Large intestine (tissue), 3 donors: ENCODE measurements around the gene DNAH8. TPM values are rescaled to one million over a fixed set of nuclear protein-coding genes. Genes with fewer than 3 reads are reported as not detected.

Experiments
- DNase-seq, 2 donors: peaks; one replicate each; pipeline versions ENCODE4 v3.0.0 to v3.0.0-alpha.2; 2013
- H3K27ac ChIP-seq: one replicate; pipeline ENCODE4 v1.5.1; 2013; ENCODE audit warnings: low read length
- H3K27me3 ChIP-seq: 2 replicates; pipeline ENCODE4 v1.6.1; 2013; ENCODE audit warnings: low read length; ENCODE audit not compliant: control insufficient read depth, insufficient read depth
- H3K36me3 ChIP-seq: 2 replicates; pipeline ENCODE4 v1.6.1; 2013; ENCODE audit warnings: low read length; ENCODE audit not compliant: control insufficient read depth, insufficient read depth
- H3K4me1 ChIP-seq: one replicate; pipeline ENCODE4 v1.6.1; 2013; ENCODE audit warnings: low read length; ENCODE audit not compliant: control insufficient read depth, insufficient read depth
- H3K4me3 ChIP-seq: one replicate; pipeline ENCODE4 v1.5.1; 2013; ENCODE audit warnings: low read length
- H3K9me3 ChIP-seq: one replicate; pipeline ENCODE4 v1.6.1; 2013; ENCODE audit warnings: mild to moderate bottlenecking, low read depth, low read length, moderate library complexity; ENCODE audit not compliant: control insufficient read depth
- WGBS: methylation state at CpG from one replicate; pipeline ENCODE4 v1.1.5; 2013; ENCODE audit warnings: low lambda C conversion rate; ENCODE audit not compliant: insufficient coverage; 5-methylcytosine and 5-hydroxymethylcytosine counted together
- polyA plus RNA-seq: library from polyadenylated mRNA; unstranded; fragments of 120-200 nt; gene quantifications from one replicate; pipeline ENCODE4 v1.2.1, GENCODE V29; 2013

The DNAH8 gene
- polyA plus RNA-seq, 1 donor: 0.01 TPM

DNA sequence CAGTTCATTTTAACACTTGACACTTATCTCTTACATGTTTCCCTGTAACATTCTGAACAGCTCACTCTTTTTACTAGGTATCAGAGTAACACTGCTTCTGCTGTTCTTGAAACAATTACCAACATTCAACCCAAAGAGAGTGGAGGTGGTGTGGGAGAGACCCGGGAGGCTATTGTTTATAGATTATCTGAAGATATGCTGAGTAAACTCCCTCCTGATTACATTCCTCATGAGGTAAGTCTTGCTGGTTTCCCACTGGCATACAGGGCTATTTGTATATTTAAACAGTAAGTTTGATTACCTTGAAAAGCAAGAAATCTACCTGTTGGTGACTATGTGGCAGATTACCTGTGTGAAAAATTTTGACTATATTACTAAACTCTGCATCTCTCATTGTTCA is 293.6 kb downstream of the DNAH8 start:
- Histone ChIP-seq H3K4me3 (no peak overlapping the region), H3K9me3 (no peaks in the 10 kb centered on the region), H3K36me3 (no peaks in the 10 kb centered on the region), H3K27me3 (peaks cover 5% of the 10 kb centered on the region), H3K4me1 (peaks cover 2% of the 10 kb centered on the region), H3K27ac (no peak overlapping the region)
- DNase-seq: no peak
- no CpG with 5 or more reads among the region's 1 CpG for WGBS

DNA sequence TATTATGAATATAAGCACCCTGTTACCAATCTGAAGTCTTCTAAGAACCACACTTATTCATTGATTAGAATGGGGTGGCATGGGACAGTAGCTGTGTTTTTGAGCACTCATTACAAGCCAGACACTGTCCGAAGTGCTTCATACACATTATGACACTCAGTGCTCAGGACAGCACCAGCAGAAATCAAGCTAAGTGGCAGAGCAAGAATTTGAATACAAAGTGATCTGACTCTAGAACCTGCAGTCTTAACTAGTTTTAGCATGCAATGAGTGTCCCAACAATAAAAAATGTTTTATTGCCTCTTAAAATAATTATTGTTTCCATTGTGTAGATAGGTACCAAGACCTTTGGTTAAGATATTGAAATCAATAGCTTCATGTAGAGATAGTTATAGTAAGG is 294.4 kb downstream of the DNAH8 start:
- DNase-seq: no peak
- no CpG with 5 or more reads among the region's 1 CpG for WGBS
- H3K4me1 ChIP-seq: peaks cover 2% of the 10 kb centered on the region
- no peaks in the 10 kb centered on the region for H3K36me3 ChIP-seq
- no peak overlapping the region for H3K27ac ChIP-seq
- H3K9me3 ChIP-seq: no peaks in the 10 kb centered on the region
- peaks cover 5% of the 10 kb centered on the region for H3K27me3 ChIP-seq
- no peak overlapping the region for H3K4me3 ChIP-seq

DNA sequence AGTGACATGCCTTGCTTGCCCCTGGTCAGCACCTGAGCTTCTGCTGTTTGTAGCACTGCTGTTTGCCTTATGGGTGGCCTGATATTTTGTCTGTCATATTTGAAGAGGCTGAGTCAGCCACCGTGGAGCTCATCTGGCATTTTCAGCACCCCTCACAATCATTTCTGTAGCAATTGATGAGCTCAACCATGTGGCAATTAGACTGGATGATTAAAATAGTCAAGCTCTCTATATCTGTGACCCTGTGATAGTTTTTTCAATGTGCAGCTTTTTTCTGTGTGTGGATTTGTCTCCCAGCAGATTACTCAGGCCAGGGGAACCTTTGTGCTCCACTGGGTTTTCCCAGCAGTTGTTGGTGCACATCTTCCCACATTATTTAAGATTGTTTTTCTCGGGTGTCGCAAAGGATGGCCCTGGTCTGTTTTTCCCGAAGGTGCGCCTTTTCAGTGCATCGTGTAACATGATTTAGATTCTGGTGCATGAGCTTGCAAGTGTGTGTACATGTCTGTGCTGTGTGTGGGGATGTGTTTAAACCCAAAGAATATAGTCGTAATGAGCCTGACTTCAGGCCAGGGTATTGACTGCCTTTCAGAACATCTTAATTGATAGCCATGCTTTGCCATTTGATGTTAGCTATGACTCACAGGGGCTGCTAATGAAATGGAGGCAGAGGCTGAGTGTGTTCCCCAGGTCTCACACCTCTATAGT is 301.9 kb downstream of the DNAH8 start:
- Histone ChIP-seq H3K27me3 (no peaks in the 10 kb centered on the region), H3K27ac (no peak overlapping the region), H3K9me3 (no peaks in the 10 kb centered on the region), H3K4me3 (no peak overlapping the region), H3K4me1 (no peaks in the 10 kb centered on the region), H3K36me3 (no peaks in the 10 kb centered on the region)
- DNase-seq: no peak
- no CpG with 5 or more reads among the region's 7 CpGs for WGBS

DNA sequence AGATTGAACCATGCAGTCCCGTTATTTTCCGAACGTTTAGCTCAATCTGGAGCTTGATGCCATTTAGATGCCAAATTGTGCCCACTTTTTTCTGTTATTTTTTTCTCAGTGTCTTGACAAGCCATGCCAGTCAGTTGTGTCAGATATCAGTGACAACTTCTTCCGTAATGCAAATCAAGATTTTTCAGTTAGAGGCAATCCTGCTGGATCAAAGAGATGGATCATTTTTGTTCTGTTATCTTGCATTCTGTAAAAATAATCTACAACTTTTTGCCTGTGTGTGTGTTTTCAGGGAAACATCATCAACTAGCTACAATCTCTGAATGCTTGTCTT is 302.4 kb downstream of the DNAH8 start:
- Histone ChIP-seq H3K9me3 (no peaks in the 10 kb centered on the region), H3K27me3 (no peaks in the 10 kb centered on the region), H3K36me3 (no peaks in the 10 kb centered on the region), H3K4me1 (no peaks in the 10 kb centered on the region), H3K27ac (no peak overlapping the region), H3K4me3 (no peak overlapping the region)
- DNase-seq: no peak
- WGBS: 100% methylated on average over 1 of the region's 4 CpGs

DNA sequence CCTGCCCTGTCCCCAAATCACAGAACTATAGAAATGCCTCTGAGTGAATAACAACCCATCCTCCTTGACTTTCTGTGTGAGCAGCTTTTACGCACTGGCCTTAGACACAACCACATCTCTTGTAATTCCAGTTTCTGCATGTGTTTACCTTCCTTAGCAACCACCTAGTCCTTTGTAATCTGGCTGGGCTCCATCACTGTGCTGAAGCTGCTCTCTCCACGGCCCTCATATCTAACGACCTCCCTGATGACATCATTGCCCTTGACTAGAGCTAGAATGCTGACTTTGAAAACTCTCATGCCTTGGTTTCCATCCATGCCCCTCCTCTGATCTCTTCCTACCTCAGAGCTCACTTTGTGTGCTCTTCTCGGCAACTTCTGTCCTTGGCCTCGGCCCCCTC is 303.0 kb downstream of the DNAH8 start:
- H3K9me3 ChIP-seq: no peaks in the 10 kb centered on the region
- H3K4me3 ChIP-seq: no peak overlapping the region
- no peaks in the 10 kb centered on the region for H3K27me3 ChIP-seq
- DNase-seq: peak in 1 of 2 donors; percentile 26
- no CpG with 5 or more reads among the region's 5 CpGs for WGBS
- no peak overlapping the region for H3K27ac ChIP-seq
- no peaks in the 10 kb centered on the region for H3K4me1 ChIP-seq
- H3K36me3 ChIP-seq: no peaks in the 10 kb centered on the region

DNA sequence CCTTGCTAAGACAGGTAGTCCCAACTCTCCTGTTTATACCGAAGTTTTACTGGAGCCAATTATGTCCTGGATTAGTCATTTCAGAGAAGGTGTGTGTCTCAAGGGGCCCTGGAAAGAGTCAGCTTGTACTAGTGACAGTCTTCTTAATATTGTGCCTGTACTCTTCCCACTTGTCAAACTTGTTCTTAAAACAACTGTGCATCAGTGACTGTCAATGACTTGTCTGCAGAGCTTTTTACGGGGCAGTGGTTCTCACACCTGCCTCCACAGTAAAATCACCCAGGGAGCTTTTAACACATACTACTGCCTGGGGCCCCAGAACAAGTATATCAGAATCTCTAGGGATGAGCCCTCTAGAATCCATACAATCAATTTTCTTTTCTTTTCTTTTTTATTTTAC is 305.0 kb downstream of the DNAH8 start:
- 80% methylated on average over 1 of the region's 2 CpGs for WGBS
- no peak for DNase-seq

DNA sequence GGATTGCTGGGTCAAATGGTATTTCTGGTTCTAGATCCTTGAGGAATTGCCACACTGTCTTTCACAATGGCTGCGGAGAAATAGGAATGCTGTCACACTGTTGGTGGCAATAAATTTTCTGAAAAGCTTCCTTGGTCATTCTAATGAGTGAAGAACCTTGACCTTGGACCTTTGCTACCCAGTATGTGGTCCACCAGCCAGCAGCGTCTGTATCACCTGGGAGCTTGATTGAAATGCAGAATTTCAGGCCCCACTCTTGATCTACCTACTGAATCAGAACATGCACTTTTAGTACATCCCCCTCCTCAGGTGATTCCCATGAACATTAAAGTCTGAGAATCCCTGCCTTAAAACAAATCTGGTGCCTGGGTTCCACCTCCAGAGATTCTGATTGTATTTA is 305.9 kb downstream of the DNAH8 start:
- no peak overlapping the region for H3K4me3 ChIP-seq
- H3K27ac ChIP-seq: no peak overlapping the region
- WGBS: no CpG with 5 or more reads among the region's 2 CpGs
- no peak for DNase-seq
- H3K27me3 ChIP-seq: peaks cover 2% of the 10 kb centered on the region
- no peaks in the 10 kb centered on the region for H3K9me3 ChIP-seq
- no peaks in the 10 kb centered on the region for H3K36me3 ChIP-seq
- H3K4me1 ChIP-seq: no peaks in the 10 kb centered on the region

More for the DNA sequence above, 305.0 kb downstream of the DNAH8 start:
- Histone ChIP-seq H3K27ac (no peak overlapping the region), H3K9me3 (no peaks in the 10 kb centered on the region), H3K27me3 (peaks cover 2% of the 10 kb centered on the region), H3K36me3 (no peaks in the 10 kb centered on the region), H3K4me1 (no peaks in the 10 kb centered on the region), H3K4me3 (no peak overlapping the region)

DNA sequence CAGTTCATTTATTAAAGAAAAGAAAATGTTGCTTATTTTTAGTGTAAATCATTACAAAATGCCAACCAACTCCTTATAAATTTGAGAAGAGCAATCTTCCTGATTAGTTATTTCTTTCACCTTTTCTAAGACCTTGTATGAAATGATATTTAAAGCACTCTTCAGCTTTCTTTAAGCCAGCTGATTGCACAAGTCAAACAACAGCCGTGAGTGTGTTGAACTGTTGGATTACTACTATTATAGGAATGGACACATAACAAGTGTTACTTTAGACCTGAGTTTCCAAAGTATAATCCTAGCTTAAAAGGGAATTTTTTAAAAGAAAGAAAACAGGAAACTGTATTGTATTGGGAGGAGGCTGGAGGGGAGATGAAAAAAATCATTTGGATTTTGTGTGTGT is 306.7 kb downstream of the DNAH8 start:
- no peaks in the 10 kb centered on the region for H3K4me1 ChIP-seq
- no peaks in the 10 kb centered on the region for H3K9me3 ChIP-seq
- H3K4me3 ChIP-seq: no peak overlapping the region
- peaks cover 2% of the 10 kb centered on the region for H3K27me3 ChIP-seq
- no peak overlapping the region for H3K27ac ChIP-seq
- no peaks in the 10 kb centered on the region for H3K36me3 ChIP-seq
- no CpG with 5 or more reads among the region's 1 CpG for WGBS
- peak in 1 of 2 donors; percentile 26 for DNase-seq

DNA sequence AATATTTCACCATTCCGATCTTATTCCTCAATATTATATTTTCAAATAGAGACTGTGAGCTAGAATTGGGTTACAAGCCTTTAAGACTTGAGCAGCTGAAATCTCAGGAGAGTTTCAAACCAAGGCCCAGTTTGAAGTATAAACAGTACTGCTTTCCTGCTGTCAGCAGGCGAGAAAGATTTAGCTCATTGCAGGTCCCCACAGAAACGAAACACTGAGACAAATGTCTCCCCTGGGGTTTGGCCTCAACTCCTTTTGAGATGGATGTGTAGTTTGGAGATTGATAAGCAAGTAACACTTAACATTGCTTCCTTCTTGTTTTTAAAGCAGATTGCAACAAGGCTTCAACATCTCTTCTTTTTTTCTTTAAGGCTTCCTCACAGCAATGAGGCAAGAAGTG is 311.1 kb downstream of the DNAH8 start:
- no peak for DNase-seq
- no peaks in the 10 kb centered on the region for H3K4me1 ChIP-seq
- H3K9me3 ChIP-seq: no peaks in the 10 kb centered on the region
- peaks cover 2% of the 10 kb centered on the region for H3K27me3 ChIP-seq
- no peak overlapping the region for H3K4me3 ChIP-seq
- no CpG with 5 or more reads among the region's 3 CpGs for WGBS
- no peaks in the 10 kb centered on the region for H3K36me3 ChIP-seq
- no peak overlapping the region for H3K27ac ChIP-seq

DNA sequence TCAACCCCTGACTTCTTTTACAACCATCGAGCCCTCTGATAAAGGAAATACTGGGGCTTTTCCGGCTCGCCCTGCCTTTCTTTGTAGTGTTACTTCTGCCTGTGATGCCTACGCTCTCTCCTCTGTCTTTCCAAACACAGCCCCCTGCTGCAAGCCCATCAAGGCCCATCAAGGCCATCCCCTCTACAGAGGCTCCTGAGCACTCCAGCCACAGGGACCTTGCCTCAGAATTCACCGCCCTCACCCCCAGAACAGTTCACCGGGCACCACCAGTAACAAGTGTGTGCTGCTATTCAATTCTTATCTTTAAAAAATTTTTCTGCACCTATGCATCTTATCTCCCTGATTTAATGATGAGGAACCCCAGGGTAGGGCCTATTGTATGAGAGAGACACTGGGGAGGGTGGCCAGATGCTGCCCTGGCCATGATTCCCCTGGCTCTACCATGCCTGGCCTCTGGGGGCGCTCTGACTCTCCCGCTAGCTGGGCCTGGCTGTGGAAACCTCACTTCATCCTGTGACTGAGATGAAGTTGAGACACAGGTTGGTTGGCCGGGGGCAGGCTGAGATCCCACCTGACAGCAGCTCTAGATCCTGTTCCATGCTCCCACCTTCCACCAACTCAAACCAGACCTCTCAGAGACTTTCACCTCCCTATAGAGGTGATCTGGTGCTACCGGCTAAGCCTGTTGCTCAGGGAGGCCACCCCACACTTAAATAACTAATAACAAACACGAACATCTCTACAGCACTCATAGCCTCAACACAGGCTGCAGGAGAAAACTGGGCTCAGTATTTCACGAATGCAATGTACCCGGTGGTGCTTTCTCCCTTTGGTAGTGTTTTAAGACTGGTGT is 314.3 kb downstream of the DNAH8 start:
- H3K36me3 ChIP-seq: no peaks in the 10 kb centered on the region
- 71% methylated on average over 1 of the region's 13 CpGs for WGBS
- H3K9me3 ChIP-seq: no peaks in the 10 kb centered on the region
- peak in 1 of 2 donors; percentile 24 for DNase-seq
- H3K27me3 ChIP-seq: peaks cover 10% of the 10 kb centered on the region
- H3K4me3 ChIP-seq: no peak overlapping the region
- H3K4me1 ChIP-seq: no peaks in the 10 kb centered on the region
- no peak overlapping the region for H3K27ac ChIP-seq
